HepG2 (cell line): ENCODE results near the gene COA7. TPM values are rescaled to one million over a fixed set of nuclear protein-coding genes. Genes with fewer than 3 reads are reported as not detected.

Experiments
- CCDC6 ChIP-seq: sonication (generic); formaldehyde crosslinking; IDR thresholded peaks from 2 replicates; pipeline ENCODE4 v1.8.1; 2022; ENCODE audit warnings: mild to moderate bottlenecking, missing genetic modification reagents, moderate library complexity
- ESRRA ChIP-seq: sonication (generic); formaldehyde crosslinking; IDR thresholded peaks from 2 replicates; pipeline ENCODE4 v1.5.1; 2020; ENCODE audit warnings: mild to moderate bottlenecking, low read depth, missing genetic modification reagents
- PCBP1 ChIP-seq: fragments of 200-400 bp; formaldehyde crosslinking; IDR thresholded peaks from 2 replicates; pipeline ENCODE4 v1.6.1; 2017; ENCODE audit warnings: mild to moderate bottlenecking, low read depth, low read length, borderline replicate concordance
- RFX1 ChIP-seq: fragments of 450-650 bp; IDR thresholded peaks from 2 replicates; pipeline ENCODE4 v1.6.1; 2017
- SRF ChIP-seq: IDR thresholded peaks from 2 replicates; pipeline ENCODE4 v1.6.1; 2011; ENCODE audit warnings: mild to moderate bottlenecking, low read depth, low read length, moderate library complexity
- ZFY ChIP-seq: sonication (generic); formaldehyde crosslinking; IDR thresholded peaks from 2 replicates; pipeline ENCODE4 v1.4.0; 2020; ENCODE audit warnings: missing genetic modification reagents
- ZNF260 ChIP-seq: sonication (generic); formaldehyde crosslinking; IDR thresholded peaks from 2 replicates; pipeline ENCODE4 v1.4.0; 2020; ENCODE audit warnings: missing genetic modification reagents, low read depth, mild to moderate bottlenecking, borderline replicate concordance
- ZNF350 ChIP-seq: sonication (generic); formaldehyde crosslinking; IDR thresholded peaks from 2 replicates; pipeline ENCODE4 v1.4.0; 2020; ENCODE audit warnings: mild to moderate bottlenecking, low read depth, missing genetic modification reagents, borderline replicate concordance
- ZNF44 ChIP-seq: sonication (generic); formaldehyde crosslinking; IDR thresholded peaks from 2 replicates; pipeline ENCODE4 v1.5.1; 2020; ENCODE audit warnings: mild to moderate bottlenecking, missing genetic modification reagents
- ZNF570 ChIP-seq: sonication (generic); formaldehyde crosslinking; IDR thresholded peaks from 2 replicates; pipeline ENCODE4 v1.4.0; 2020; ENCODE audit warnings: mild to moderate bottlenecking, missing genetic modification reagents, borderline replicate concordance
- ZNF772 ChIP-seq: sonication (generic); formaldehyde crosslinking; IDR thresholded peaks from 2 replicates; pipeline ENCODE4 v1.5.0; 2020; ENCODE audit warnings: mild to moderate bottlenecking, missing genetic modification reagents
- ZNF782 ChIP-seq: sonication (generic); formaldehyde crosslinking; IDR thresholded peaks from 2 replicates; pipeline ENCODE4 v1.4.0; 2020; ENCODE audit warnings: missing genetic modification reagents, mild to moderate bottlenecking, borderline replicate concordance
- ZSCAN12 ChIP-seq: sonication (generic); formaldehyde crosslinking; IDR thresholded peaks from 2 replicates; pipeline ENCODE4 v1.9.0; 2021; ENCODE audit warnings: mild to moderate bottlenecking, missing genetic modification reagents
- polyA plus RNA-seq, 8 experiments: library from polyadenylated mRNA; depleted of rRNA in 3 of 8; stranded (reverse) in 7 of 8; unstranded in 1 of 8; fragments of >200 nt; fragmentation: Illumina TruSeq in 4 of 8; extraction: Trizol in 4 of 8; gene quantifications; 2 replicates each; pipeline versions ENCODE4 v1.2.1 to v1.2.3, GENCODE V29; 2011 to 2016; ENCODE audit warnings: low read depth in 4 of 8, missing spikeins in 1 of 8, mixed read lengths in 1 of 8; ENCODE audit not compliant: insufficient read depth in 1 of 8
- total RNA-seq, 5 experiments: library from RNA; depleted of rRNA; stranded (reverse); fragments of >200 nt; fragmentation: Illumina TruSeq; extraction: Trizol; gene quantifications; 2 replicates each; pipeline ENCODE4 v1.2.3, GENCODE V29; 2016; ENCODE audit warnings: low read depth in 1 of 5
- TF ChIP-seq, protein P1 (sequence below): sonication (generic); formaldehyde crosslinking; IDR thresholded peaks from 2 replicates; pipeline ENCODE4 v1.5.1; 2020; ENCODE audit warnings: mild to moderate bottlenecking, missing genetic modification reagents, moderate library complexity
- TF ChIP-seq, protein P2 (sequence below): sonication (generic); formaldehyde crosslinking; IDR thresholded peaks from 2 replicates; pipeline ENCODE4 v1.4.0; 2020; ENCODE audit warnings: missing genetic modification reagents
- TF ChIP-seq, protein P3 (sequence below): sonication (generic); formaldehyde crosslinking; IDR thresholded peaks from 2 replicates; pipeline ENCODE4 v1.8.1; 2022; ENCODE audit warnings: low read depth, mild to moderate bottlenecking, missing genetic modification reagents
- TF ChIP-seq, protein P4 (sequence below): sonication (generic); formaldehyde crosslinking; IDR thresholded peaks from 2 replicates; pipeline ENCODE4 v1.4.0; 2020; ENCODE audit warnings: missing genetic modification reagents

COA7 gene
- total and polyA plus RNA-seq, 2 of the 13 experiments (the other 11 are each of a cell fraction or from before 2014, with no cell fraction given) = 12.3 to 30.4 TPM

DNA sequence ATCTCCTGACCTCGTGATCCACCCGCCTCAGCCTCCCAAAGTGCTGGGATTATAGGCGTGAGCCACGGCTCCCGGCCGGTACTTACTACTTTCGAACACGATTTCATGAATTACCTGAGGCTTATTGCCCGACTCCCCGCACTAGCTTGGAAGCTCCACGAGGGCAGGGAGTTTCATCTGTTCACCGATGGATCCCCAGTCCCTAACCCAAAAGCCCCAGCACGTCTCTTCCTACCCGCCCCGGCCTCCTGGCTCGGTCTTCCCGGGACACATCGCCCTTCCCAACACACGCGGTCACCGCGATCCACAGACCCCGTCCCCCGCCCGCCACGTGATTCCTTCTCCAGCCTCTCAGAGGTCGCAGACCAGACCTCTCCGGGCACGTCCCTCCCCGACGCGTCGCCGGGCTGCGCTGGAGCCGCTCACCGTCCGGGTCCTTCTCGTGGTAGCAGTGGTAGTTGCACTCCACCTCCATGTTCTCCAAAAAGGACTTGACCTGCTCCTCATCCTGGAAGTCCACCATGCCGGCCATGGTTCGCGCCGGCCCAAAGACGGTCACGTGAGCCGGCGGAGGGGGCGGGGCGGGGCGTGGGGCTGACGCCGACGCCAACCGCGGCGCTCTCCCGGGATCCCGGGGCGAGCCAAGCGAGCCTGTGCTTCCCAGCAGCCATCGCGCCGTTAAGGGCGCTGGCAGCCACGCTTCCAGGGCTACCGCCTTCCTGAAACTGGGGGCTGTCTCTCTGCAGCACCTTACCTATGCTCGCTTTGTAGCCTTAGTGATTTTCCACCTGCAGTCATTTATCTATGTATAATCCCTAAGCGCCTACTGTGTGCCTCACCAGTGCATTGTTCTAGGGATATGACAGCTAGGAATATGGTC, at the start of gene COA7 (continued):
- TF ChIP-seq ZNF772 (CRISPR knock-in tag) (peak; percentile 66), ZNF350 (peak; percentile 84; the same call in 1 of the 2 replicates), ZFY (CRISPR knock-in tag) (peak; percentile 76), RFX1 (no peak), ZNF570 (CRISPR knock-in tag) (0 out of 2 replicates have a peak, but pooled peaks have one; percentile 69), SRF (no peak), ESRRA (peak; percentile 58; the same call in 1 of the 2 replicates), ZSCAN12 (peak; percentile 73; the same call in 1 of the 2 replicates), ZNF260 (no peak), ZNF782 (CRISPR knock-in tag) (peak; percentile 93), ZNF44 (CRISPR knock-in tag) (peak; percentile 49), PCBP1 (no peak), CCDC6 (CRISPR knock-in tag) (peak; percentile 86)
- TF ChIP-seq, protein P1, sequence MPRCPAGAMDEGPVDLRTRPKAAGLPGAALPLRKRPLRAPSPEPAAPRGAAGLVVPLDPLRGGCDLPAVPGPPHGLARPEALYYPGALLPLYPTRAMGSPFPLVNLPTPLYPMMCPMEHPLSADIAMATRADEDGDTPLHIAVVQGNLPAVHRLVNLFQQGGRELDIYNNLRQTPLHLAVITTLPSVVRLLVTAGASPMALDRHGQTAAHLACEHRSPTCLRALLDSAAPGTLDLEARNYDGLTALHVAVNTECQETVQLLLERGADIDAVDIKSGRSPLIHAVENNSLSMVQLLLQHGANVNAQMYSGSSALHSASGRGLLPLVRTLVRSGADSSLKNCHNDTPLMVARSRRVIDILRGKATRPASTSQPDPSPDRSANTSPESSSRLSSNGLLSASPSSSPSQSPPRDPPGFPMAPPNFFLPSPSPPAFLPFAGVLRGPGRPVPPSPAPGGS = peak; percentile 93
- TF ChIP-seq, protein P2, sequence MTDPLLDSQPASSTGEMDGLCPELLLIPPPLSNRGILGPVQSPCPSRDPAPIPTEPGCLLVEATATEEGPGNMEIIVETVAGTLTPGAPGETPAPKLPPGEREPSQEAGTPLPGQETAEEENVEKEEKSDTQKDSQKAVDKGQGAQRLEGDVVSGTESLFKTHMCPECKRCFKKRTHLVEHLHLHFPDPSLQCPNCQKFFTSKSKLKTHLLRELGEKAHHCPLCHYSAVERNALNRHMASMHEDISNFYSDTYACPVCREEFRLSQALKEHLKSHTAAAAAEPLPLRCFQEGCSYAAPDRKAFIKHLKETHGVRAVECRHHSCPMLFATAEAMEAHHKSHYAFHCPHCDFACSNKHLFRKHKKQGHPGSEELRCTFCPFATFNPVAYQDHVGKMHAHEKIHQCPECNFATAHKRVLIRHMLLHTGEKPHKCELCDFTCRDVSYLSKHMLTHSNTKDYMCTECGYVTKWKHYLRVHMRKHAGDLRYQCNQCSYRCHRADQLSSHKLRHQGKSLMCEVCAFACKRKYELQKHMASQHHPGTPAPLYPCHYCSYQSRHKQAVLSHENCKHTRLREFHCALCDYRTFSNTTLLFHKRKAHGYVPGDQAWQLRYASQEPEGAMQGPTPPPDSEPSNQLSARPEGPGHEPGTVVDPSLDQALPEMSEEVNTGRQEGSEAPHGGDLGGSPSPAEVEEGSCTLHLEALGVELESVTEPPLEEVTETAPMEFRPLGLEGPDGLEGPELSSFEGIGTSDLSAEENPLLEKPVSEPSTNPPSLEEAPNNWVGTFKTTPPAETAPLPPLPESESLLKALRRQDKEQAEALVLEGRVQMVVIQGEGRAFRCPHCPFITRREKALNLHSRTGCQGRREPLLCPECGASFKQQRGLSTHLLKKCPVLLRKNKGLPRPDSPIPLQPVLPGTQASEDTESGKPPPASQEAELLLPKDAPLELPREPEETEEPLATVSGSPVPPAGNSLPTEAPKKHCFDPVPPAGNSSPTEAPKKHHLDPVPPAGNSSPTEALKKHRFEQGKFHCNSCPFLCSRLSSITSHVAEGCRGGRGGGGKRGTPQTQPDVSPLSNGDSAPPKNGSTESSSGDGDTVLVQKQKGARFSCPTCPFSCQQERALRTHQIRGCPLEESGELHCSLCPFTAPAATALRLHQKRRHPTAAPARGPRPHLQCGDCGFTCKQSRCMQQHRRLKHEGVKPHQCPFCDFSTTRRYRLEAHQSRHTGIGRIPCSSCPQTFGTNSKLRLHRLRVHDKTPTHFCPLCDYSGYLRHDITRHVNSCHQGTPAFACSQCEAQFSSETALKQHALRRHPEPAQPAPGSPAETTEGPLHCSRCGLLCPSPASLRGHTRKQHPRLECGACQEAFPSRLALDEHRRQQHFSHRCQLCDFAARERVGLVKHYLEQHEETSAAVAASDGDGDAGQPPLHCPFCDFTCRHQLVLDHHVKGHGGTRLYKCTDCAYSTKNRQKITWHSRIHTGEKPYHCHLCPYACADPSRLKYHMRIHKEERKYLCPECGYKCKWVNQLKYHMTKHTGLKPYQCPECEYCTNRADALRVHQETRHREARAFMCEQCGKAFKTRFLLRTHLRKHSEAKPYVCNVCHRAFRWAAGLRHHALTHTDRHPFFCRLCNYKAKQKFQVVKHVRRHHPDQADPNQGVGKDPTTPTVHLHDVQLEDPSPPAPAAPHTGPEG = peak; percentile 83; the same call in 1 of the 2 replicates
- TF ChIP-seq, protein P3, sequence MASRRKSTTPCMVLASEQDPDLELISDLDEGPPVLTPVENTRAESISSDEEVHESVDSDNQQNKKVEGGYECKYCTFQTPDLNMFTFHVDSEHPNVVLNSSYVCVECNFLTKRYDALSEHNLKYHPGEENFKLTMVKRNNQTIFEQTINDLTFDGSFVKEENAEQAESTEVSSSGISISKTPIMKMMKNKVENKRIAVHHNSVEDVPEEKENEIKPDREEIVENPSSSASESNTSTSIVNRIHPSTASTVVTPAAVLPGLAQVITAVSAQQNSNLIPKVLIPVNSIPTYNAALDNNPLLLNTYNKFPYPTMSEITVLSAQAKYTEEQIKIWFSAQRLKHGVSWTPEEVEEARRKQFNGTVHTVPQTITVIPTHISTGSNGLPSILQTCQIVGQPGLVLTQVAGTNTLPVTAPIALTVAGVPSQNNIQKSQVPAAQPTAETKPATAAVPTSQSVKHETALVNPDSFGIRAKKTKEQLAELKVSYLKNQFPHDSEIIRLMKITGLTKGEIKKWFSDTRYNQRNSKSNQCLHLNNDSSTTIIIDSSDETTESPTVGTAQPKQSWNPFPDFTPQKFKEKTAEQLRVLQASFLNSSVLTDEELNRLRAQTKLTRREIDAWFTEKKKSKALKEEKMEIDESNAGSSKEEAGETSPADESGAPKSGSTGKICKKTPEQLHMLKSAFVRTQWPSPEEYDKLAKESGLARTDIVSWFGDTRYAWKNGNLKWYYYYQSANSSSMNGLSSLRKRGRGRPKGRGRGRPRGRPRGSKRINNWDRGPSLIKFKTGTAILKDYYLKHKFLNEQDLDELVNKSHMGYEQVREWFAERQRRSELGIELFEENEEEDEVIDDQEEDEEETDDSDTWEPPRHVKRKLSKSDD = peak; percentile 82
- TF ChIP-seq, protein P4, sequence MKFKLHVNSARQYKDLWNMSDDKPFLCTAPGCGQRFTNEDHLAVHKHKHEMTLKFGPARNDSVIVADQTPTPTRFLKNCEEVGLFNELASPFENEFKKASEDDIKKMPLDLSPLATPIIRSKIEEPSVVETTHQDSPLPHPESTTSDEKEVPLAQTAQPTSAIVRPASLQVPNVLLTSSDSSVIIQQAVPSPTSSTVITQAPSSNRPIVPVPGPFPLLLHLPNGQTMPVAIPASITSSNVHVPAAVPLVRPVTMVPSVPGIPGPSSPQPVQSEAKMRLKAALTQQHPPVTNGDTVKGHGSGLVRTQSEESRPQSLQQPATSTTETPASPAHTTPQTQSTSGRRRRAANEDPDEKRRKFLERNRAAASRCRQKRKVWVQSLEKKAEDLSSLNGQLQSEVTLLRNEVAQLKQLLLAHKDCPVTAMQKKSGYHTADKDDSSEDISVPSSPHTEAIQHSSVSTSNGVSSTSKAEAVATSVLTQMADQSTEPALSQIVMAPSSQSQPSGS = peak; percentile 42; the same call in 1 of the 2 replicates
